Brain pericyte (primary cell): ENCODE measurements around the gene ERI3.

Experiments
- DNase-seq: peaks from one replicate; pipeline ENCODE4 v3.0.0-alpha.2; 2012; ENCODE audit warnings: low read depth, low spot score

The ERI3 gene

DNA sequence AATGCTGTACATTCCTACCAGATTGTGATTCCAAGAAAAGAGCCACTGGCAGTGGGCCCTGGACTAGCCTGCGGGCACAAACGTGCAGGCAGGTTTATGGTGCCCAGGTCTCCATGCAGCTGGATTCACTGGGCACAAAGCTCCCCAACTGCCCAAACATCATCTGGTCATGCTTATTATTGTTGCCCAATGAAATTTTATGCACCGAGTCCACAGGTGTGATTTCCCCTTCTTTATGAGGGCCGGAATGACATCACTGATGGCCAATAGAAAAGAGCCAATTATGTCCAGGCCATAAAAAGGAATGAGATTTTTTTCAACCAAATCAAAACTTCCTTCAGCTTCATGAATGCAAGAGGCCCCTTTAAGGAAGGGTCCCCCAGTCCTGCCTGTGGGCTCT is 66.2 kb downstream of the ERI3 start:
- DNase-seq: no peak

DNA sequence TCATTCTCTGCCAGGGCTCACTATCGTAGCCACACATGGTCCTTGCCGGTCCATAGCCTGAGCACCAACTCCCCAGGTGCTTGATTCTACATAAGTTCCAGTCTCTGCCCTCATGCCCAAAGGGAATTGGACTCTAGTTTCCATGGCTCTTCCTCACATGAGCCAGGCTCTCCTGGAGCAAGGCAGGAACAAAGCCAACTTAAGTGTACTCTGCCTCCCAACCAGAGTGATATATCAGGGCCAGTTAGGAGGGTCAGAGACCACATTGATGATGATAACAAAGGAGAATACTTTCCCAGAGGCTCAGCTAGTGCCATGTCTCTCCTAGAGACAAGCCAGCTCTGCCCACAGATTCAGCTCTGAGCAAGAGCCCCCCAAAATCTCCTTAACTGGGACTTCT is 70.9 kb downstream of the ERI3 start:
- DNase-seq: no peak

- DNase-seq: no peak
These were observed 71.4 kb downstream of the ERI3 start for GRCh38 chr1:44283524-44284173.

DNA sequence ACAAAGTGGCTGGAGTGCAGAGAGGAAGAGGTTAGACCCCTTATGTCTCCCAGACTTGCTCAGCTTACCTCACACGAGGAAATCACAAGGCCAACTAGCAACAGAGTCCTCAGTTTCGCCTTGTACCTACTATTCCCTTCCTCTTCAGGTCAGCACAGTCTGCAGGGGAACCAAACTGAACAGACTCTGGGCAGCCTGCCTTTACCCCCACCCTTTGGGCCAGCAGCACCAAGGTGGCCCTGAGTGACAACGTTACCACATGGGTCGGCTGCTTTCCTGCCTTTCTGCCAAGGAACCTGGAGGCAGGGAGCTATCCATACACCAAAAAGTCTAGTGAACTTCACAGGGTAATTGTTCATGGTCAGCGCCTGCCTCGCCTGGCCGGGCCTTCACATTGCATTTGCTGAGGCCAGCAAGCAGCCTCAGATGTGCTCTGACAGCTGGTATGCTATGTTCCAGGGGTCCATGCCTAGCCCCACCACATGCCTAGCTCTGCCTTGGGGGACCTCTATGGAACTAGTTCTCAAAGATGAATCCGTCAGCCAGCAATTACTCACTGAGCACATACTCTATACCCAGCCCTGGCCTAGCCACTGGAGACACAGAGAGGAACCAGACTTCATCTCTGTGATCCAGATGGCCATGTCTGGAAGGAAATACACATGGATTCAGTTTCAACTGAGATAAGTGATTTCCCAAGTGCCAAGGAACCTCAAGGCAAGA is 72.2 kb downstream of the ERI3 start:
- no peak for DNase-seq

DNA sequence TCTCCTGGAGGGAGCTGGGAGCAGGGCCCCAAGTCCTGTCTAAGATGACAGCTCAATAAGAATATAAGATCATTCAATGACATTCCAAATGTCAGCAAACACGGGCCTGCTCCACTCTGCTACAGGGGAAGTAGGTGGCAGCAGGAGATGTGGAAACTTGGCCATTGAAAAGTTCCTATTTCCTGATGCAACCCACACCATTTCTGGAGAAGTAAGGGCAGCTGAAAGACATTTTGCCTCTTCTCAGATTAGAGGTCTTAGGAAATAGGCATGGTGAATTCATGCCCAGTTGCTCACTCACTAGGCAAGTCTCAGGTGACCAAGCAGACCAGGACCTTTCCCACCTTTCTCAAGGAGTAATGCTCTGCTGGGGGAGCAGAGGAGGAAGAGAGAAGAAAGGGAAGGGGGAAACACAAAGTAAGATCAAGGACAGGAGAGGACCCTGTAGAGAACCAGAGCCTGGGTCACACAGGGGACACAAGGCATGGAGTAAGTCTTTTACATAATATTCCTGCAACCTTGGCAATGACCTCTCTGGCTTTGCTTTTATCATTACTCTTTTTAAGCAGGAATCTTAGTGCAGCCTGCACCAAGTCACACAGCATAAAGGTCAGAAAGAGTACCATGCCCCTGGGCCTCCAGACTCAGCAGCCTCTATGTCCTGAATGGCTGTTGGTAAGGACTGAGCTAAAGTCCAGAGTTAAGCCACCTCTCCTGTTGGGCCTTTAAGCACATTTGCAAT is 72.9 kb downstream of the ERI3 start:
- DNase-seq: no peak

GRCh38 chr1:44276901-44277300 is 78.2 kb downstream of the ERI3 start:
- DNase-seq: no peak

DNA sequence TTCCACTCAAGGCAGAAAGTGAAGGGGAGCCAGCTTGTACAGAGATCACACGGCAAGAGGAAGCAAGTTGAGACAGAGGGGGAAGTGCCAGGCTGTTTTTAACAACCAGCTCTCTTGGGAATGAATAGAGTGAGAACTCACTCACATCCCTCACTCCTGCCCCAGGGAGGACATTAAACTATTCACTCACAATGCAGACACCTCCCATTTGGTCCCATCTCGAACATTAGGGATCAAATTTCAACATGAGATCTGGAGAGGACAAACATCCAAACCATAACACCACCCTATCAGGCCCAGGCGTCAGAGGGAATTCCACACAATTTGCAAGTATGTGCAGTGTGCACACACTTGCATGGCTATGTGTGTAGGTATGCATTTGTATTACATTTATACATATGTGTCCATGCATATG is 79.1 kb downstream of the ERI3 start:
- no peak for DNase-seq

DNA sequence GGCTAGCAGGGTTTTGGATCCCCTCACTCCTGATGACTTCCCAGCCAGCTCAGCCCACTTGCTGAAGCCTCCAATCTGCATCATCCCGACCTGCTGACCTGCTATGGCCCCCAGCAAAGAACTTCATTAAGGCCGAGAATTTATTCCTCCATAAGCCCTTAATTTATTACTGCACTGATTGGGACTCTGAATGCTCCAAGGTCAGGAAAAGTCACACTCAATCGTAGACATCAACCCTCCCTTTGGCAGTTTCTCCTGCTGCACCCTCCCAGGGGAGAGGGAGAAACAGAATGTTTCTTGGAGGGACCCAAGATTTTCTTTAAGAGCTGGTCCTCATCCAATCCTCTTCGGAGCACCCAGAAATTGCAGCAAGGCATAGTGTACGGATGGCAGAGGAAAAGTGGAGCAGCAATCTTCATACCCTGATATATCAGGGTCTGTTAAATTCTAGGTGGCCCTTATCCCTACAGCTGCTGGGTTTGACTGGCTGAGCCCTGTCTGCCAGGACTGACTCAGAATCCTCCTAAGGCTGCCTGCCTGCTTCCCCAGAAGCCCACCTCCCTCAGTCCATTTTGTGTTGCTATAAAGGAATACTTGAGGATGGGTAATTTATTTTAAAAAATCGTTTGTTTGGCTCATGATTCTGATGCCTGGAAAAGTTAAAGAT is 79.6 kb downstream of the ERI3 start:
- DNase-seq: no peak

DNA sequence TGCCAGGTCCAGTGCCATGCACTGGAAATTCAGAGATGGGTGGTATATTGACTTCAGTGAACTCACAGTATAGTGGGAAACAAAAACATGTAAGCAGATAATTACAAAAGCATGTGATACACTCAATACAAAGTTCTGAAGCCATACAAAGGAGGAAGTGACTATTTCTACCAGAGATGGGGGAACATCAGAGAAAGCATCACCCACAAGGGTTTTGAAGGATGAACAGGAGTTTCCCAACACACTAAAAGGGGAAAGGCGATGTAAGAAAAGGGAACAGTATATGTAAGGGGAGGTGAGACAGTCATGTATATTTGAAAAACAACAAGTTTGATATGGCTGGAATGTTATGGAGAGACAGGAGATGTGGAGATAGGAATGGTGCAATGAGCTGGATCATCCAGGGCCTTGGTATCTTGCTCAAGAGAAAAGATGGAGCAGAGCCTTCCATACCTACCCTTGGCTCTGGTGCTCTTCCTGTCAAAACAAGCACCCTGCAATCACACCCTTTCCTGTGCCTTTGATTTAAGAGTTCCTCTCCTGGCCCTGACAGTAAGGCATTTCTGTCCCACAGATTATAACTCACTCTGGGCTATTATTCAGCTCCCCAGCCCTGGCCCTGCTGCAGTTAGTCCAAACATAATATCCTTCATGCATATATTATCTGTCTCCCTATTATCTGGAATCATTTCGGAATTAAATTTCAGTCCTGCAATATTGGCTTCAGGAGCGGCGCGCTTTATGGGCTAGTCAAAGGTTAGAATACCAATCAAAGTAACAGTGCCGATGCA is 81.3 kb downstream of the ERI3 start:
- DNase-seq: no peak

GRCh38 chr1:44272992-44273391 is 82.1 kb downstream of the ERI3 start:
- DNase-seq: no peak

GRCh38 chr1:44271646-44272045 is 83.4 kb downstream of the ERI3 start:
- no peak for DNase-seq

DNA sequence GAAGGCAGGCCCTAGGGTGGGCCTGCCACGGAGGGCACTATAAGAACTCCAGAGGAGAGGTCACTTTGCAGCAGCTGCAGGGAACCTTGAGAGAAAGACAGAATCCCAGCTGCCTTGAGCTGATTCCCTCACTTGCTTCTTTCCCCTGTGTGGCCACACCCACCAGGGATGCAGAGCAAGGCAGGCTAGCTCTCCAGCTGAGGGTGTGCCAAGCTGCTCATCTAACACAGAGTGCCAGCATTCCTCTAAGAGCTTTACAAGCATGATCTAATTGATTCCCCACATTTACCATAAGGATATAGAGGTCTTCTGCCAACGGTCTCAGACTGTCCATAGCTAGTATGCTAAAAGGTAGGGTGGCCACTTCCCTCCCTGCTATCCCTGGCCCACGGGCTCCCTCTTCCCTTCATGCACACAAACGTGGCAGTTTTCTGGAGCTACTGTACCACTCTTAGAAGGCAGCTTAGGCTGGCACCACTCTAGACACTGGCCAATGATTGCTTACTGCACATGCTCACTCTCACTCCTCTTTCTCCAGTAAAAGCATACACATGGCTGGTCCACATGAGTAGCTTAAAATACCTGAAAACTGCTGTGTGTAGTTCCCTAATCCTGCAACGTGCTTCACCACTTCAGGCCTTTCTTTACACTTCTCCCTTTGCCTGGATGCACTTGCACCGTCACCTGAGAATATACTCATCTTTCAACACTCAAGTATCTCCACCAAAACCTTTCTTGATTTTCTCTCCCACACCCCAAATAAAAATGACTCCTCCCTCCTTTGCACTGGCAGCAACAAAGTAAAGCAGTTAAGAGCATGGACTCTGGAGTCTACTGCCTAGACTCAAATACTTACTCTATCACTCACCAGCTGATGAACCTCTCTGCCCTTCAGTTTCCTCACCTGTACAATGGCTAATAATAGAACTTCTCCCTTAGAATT is 84.1 kb downstream of the ERI3 start:
- DNase-seq: no peak

DNA sequence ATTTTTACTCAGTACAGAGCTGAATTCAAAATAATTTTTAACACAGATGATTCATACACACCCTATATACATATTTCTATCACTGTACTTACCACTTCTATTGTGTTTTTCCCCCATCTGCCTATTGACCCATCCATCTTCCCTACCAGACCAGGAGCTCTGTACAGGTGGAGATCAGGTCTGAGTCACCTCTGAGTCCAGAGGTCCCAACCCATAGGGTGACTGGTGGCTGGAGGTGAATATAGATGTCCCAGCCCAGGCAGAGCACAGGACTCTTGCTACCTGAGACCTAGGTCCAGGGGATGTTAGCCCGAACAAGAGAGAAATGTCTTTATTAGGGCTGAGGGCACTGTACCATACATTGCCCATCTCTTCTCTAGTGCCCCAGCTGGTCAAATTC is 87.0 kb downstream of the ERI3 start:
- no peak for DNase-seq

GRCh38 chr1:44267438-44267837 is 87.6 kb downstream of the ERI3 start:
- no peak for DNase-seq

DNA sequence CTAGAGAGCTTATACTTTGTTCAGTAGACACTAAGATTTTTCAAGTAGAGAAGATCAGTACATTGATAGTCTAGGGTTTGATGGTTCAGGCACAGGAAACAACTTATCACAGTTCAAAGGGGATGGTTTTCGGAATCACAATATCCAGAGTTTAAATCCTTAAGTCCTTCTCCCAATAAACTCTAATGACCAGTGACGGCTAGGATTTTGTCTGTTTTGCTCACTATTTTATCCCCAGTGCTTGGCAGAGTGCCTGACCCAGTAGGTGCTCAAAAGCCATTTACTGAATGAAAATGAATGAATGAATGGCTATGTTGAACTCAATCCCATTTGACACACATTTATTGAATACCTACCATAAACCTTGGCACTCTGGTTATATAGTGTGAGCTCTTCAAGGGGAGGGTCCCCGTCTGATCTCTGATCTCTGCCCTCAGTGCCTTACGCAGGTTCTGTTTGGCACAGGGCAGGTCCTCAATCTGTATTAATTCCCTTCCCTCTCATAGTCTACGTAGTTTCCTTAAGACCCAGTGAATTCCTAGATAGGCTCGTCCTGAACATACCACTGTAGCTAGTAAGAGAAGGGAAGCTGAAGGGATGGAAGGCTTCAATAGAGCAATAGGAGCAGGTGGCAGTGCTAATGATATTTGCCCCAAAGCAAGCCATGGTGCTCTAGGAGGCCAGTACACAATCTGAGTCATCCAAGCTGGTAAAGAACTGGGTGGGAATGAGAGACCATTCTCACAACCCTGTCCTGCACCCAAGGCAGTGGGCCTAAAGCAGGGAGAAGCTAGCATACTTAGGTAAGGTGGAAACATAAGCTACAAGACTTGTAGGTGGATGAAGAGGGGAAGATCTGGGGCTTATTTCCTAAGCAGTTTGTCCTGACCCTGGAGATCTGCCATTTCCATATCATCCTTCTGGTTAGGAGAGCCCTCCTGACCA is 88.4 kb downstream of the ERI3 start:
- no peak for DNase-seq

DNA sequence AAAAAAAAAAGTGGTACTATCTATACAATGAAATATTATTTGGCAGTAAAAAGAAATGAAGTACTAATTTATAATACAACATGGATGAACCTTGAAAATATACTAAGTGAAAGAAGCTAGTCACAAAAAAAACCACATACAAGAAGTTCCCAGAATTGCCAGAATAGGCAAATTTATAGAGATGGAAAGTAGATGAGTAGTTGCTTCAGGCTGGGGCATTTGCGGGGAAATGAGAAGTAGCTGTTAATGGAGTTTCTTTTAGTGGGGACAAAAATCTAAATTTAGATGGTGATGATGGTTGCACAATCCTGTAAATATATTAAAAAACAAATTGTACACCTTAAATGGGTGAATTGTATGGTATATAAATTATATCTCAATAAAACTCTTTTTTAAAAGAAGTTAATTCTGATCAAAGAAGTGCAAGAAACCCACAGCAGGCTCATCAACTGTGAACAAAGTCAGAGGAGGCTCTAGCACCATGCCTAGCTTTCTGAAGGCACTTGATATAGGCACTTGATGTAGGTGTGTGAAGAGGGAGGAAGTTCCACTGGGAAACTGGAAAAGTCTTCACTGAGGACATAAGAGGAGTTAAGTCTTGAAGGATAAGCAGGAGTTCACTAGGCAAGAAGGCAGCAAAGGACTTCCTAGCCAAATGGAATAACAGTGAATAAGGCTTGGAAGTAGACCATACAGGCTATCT is 89.2 kb downstream of the ERI3 start:
- DNase-seq: no peak

GRCh38 chr1:44264451-44264771 is 90.6 kb downstream of the ERI3 start:
- DNase-seq: no peak

- no peak for DNase-seq
These were observed 91.2 kb downstream of the ERI3 start for GRCh38 chr1:44263568-44264450.
